HG03139 (cell line): ENCODE data around the gene CACNA1C.
"Not testable (repeated sequence)": the region's sequence is repeated elsewhere in the genome, so short reads cannot be mapped to it uniquely, and the experiment has no call there.

ENCODE experiments used
- ATAC-seq: cut with Tn5 transposase; IDR thresholded peaks from one replicate; pipeline ENCODE4 v1.9.1; 2021; ENCODE audit not compliant: unreplicated experiment

The CACNA1C gene

GRCh38 chr12:2248901-2249381 is 196.2 kb downstream of the CACNA1C start:
- peak; percentile 70 for ATAC-seq

- no peak for ATAC-seq
These were observed 198.0 kb downstream of the CACNA1C start for GRCh38 chr12:2250797-2251196.

- no peak for ATAC-seq
These were observed 198.9 kb downstream of the CACNA1C start for GRCh38 chr12:2251526-2252209.

GRCh38 chr12:2255311-2255710 is 202.5 kb downstream of the CACNA1C start:
- ATAC-seq, result no peak

GRCh38 chr12:2255731-2256130 is 202.9 kb downstream of the CACNA1C start:
- not testable (repeated sequence) for ATAC-seq

- ATAC-seq, result no peak
These were observed 203.7 kb downstream of the CACNA1C start for GRCh38 chr12:2256453-2256852.

GRCh38 chr12:2256915-2257314 is 204.1 kb downstream of the CACNA1C start:
- no peak for ATAC-seq

GRCh38 chr12:2258025-2258424 is 205.2 kb downstream of the CACNA1C start:
- ATAC-seq, result no peak

- no peak for ATAC-seq
These were observed 206.6 kb downstream of the CACNA1C start for GRCh38 chr12:2259369-2259768.

GRCh38 chr12:2260441-2260840 is 207.7 kb downstream of the CACNA1C start:
- ATAC-seq, result no peak

- no peak for ATAC-seq
These were observed 208.9 kb downstream of the CACNA1C start for GRCh38 chr12:2261708-2262107.

GRCh38 chr12:2262449-2262848 is 209.7 kb downstream of the CACNA1C start:
- ATAC-seq, result no peak

- ATAC-seq, result no peak
These were observed 211.1 kb downstream of the CACNA1C start for GRCh38 chr12:2263901-2264300.

- no peak for ATAC-seq
These were observed 212.0 kb downstream of the CACNA1C start for GRCh38 chr12:2264651-2265232.

GRCh38 chr12:2265461-2266167 is 212.8 kb downstream of the CACNA1C start:
- no peak for ATAC-seq

- no peak for ATAC-seq
These were observed 214.2 kb downstream of the CACNA1C start for GRCh38 chr12:2266666-2267620.

- ATAC-seq, result no peak
These were observed 215.1 kb downstream of the CACNA1C start for GRCh38 chr12:2267703-2268470.

- no peak for ATAC-seq
These were observed 215.9 kb downstream of the CACNA1C start for GRCh38 chr12:2268471-2269286.

- ATAC-seq, result no peak
These were observed 218.1 kb downstream of the CACNA1C start for GRCh38 chr12:2270846-2271245.
